ENCODE measurements around the gene MAN1C1. TPM values are rescaled to one million over a fixed set of nuclear protein-coding genes. Genes with fewer than 3 reads are reported as not detected.

MAN1C1 gene
- total RNA-seq, 2 experiments from 2014 or later, result 28.9 to 31.1 TPM

GRCh38 chr1:25773441-25774125 is 157.0 kb downstream of the MAN1C1 start:
- CTCF ChIA-PET, result interaction anchor here (0.9 to 1.2 kb wide), 2 partner anchors 14 to 20 kb away, joined by 3 read pairs; no protein-coding TSS in a partner anchor
- Mint-ChIP-seq H3K36me3 (ENCODE audit: low read depth) (peaks cover 54% of the 10 kb centered on the region), H3K4me1 (peaks cover 74% of the 10 kb centered on the region), H3K27me3 (peaks cover 7% of the 10 kb centered on the region), H3K27ac (peak overlapping the region; percentile 43), H3K4me3 (peak overlapping the region; percentile 15), H3K9me3 (no peaks in the 10 kb centered on the region)
- POLR2A ChIA-PET, result no interaction called here
- DNase-seq, result no peak

DNA sequence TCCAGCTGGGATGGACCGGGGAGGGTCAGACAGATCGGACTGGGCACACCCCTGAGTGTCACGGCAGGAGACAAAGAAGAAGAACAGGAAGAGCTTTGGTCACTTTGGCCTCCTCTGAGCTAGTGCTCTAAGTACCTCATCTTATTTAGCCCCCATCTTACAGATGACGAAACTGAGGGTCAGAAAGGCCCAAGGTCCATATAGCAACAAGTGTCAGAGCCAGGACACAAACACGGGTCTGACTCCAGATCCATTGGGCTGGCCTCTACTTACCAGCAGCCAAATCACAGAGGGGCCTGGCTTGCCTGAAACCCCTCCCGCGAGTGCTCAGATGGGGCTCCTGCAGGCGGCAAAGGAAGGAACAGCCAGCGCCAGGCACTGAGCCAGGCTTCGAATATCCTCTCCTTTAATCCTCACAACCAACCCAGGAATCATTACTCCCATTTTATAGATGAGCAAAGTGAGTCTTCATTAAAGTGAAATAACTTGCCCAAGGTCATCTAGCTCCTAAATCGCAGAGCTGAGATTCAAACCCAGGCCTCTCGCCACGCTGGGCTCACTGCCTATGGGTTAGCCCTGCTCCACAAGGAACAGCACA is 157.7 kb downstream of the MAN1C1 start:
- Mint-ChIP-seq H3K27ac (peak overlapping the region; percentile 88), H3K9me3 (no peaks in the 10 kb centered on the region), H3K4me3 (peak overlapping the region; percentile 58), H3K36me3 (ENCODE audit: low read depth) (peaks cover 50% of the 10 kb centered on the region), H3K27me3 (peaks cover 7% of the 10 kb centered on the region), H3K4me1 (peaks cover 77% of the 10 kb centered on the region)
- DNase-seq, result no peak
- POLR2A ChIA-PET, result interaction anchor here (0.6 kb wide), 1 partner anchor 156 kb away, joined by 7 read pairs; no protein-coding TSS in a partner anchor
- CTCF ChIA-PET, result interaction anchor here (0.8 to 1.5 kb wide), 5 partner anchors 14 to 194 kb away, joined by 3 to 5 read pairs (median 3); no protein-coding TSS in a partner anchor

- Mint-ChIP-seq H3K4me3 (peak overlapping the region; percentile 58), H3K4me1 (peaks cover 80% of the 10 kb centered on the region), H3K9me3 (no peaks in the 10 kb centered on the region), H3K36me3 (ENCODE audit: low read depth) (peaks cover 46% of the 10 kb centered on the region), H3K27ac (peak overlapping the region; percentile 88), H3K27me3 (peaks cover 7% of the 10 kb centered on the region)
- POLR2A ChIA-PET, result interaction anchor here (0.6 kb wide), 1 partner anchor 155 kb away, joined by 7 read pairs; no protein-coding TSS in a partner anchor
- peak; percentile 91 for DNase-seq
- CTCF ChIA-PET, result interaction anchor here (0.7 to 1.5 kb wide), 4 partner anchors 9 to 195 kb away, joined by 3 to 5 read pairs (median 3); no protein-coding TSS in a partner anchor
Measured at GRCh38 chr1:25774921-25775771, 158.6 kb downstream of the MAN1C1 start.

DNA sequence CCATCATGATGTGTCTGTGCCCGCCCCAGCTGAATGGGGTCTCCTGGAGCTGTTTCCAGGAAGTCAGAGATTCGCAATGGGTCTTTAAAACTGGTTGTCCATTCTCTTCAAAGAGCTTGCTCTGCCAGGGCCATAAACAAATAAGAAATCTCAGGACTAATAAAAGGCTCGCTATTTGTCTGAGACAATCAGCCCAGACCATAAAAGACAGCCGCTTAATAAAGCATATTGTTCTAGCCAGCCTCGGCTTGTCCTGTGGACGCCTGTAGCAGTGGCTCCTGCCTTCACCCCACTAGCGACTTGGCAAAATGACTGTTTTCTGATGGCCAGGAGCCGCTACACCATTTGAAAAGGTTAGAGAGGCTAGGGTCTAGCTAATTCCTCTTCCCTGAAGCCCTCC is 162.8 kb downstream of the MAN1C1 start:
- Mint-ChIP-seq H3K4me3 (no peak overlapping the region), H3K4me1 (peaks cover 44% of the 10 kb centered on the region), H3K27me3 (no peaks in the 10 kb centered on the region), H3K9me3 (no peaks in the 10 kb centered on the region), H3K27ac (no peak overlapping the region), H3K36me3 (ENCODE audit: low read depth) (peaks cover 28% of the 10 kb centered on the region)
- CTCF ChIA-PET, result no interaction called here
- POLR2A ChIA-PET, result no interaction called here
- no peak for DNase-seq

DNA sequence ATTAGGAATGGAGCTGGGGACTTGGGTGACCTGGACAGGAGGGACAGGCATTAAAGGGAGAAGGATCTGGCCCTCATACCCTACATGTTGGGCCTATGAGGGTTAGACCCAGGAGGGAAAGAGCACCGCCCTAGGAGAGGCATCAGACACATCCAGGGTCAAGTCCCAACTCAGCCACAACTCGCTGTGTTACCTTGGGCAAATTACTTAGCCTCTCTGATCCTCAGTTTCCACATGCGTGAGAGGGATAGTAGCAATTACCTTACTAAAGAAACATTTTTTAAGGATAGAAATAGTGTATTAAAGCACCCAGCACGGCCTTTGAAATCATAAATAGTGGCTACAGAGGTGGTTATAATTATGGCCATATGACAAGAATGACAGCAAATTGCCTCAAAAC is 163.3 kb downstream of the MAN1C1 start:
- POLR2A ChIA-PET, result no interaction called here
- H3K4me3 Mint-ChIP-seq, result no peak overlapping the region
- peaks cover 31% of the 10 kb centered on the region for H3K36me3 Mint-ChIP-seq (ENCODE audit: low read depth)
- no peaks in the 10 kb centered on the region for H3K9me3 Mint-ChIP-seq
- H3K27ac Mint-ChIP-seq, result no peak overlapping the region
- CTCF ChIA-PET, result no interaction called here
- H3K27me3 Mint-ChIP-seq, result no peaks in the 10 kb centered on the region
- peaks cover 39% of the 10 kb centered on the region for H3K4me1 Mint-ChIP-seq
- no peak for DNase-seq

DNA sequence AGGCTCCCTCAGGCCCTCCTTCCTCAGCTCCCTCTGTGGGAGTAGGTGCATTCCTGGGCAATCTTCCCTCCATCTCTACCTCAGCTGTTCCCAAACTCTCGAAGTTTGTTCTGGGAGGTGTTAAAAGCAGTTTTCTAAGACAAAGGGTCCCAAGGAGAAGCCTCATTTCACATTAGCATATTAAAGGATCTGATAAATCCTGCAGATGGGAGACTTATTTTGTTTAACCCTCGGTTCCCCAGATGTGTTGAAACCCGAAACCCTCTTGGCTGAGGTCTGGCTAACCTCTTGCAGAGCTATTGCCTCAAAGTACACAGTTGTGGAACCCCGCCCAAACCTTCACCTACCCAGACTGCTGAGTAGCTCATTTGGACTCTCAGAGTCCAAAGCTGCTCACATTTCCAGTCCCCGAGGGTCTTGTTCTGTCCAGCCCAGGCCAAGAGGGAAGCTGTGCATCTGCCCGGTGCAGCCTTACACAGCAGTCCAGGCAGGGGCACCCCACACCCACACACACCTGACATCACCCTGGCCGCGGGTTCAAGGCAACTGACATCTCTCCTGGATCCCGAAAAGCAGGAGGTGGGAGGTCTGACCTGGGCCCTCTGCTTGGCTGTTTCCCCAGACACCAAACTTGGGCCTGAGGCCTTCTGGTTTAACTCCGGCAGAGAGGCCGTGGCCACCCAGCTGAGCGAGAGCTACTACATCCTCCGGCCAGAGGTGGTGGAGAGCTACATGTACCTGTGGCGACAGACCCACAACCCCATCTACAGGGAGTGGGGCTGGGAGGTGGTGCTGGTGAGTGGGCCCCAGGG is 163.9 kb downstream of the MAN1C1 start:
- H3K4me1 Mint-ChIP-seq, result peaks cover 32% of the 10 kb centered on the region
- POLR2A ChIA-PET, result no interaction called here
- H3K9me3 Mint-ChIP-seq, result no peaks in the 10 kb centered on the region
- H3K27me3 Mint-ChIP-seq, result no peaks in the 10 kb centered on the region
- peaks cover 29% of the 10 kb centered on the region for H3K36me3 Mint-ChIP-seq (ENCODE audit: low read depth)
- H3K27ac Mint-ChIP-seq, result no peak overlapping the region
- no peak for DNase-seq
- CTCF ChIA-PET, result interaction anchor here (0.9 kb wide), 1 partner anchor 125 kb away, joined by 3 read pairs; no protein-coding TSS in a partner anchor
- no peak overlapping the region for H3K4me3 Mint-ChIP-seq

DNA sequence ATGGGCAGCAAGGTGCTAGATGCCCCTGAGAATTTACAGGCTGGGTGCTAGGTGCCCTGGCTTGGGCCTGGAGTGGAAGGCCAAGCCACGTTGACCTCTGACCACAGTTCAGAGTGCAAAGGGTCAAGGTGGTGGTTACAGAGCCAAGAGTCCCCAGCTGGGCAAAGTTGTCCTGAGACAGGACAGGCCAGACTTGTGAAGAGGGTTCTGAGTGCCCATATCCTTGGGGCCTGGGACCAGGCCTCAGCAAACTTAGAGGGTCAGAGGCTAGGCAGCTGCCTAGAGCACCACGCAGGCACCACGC is 164.5 kb downstream of the MAN1C1 start:
- Mint-ChIP-seq H3K4me3 (no peak overlapping the region), H3K4me1 (peaks cover 27% of the 10 kb centered on the region), H3K27ac (no peak overlapping the region), H3K36me3 (ENCODE audit: low read depth) (peaks cover 31% of the 10 kb centered on the region), H3K27me3 (no peaks in the 10 kb centered on the region), H3K9me3 (no peaks in the 10 kb centered on the region)
- ChIA-PET CTCF (interaction anchor here (0.9 kb wide), 1 partner anchor 126 kb away, joined by 3 read pairs; no protein-coding TSS in a partner anchor), POLR2A (no interaction called here)
- no peak for DNase-seq

DNA sequence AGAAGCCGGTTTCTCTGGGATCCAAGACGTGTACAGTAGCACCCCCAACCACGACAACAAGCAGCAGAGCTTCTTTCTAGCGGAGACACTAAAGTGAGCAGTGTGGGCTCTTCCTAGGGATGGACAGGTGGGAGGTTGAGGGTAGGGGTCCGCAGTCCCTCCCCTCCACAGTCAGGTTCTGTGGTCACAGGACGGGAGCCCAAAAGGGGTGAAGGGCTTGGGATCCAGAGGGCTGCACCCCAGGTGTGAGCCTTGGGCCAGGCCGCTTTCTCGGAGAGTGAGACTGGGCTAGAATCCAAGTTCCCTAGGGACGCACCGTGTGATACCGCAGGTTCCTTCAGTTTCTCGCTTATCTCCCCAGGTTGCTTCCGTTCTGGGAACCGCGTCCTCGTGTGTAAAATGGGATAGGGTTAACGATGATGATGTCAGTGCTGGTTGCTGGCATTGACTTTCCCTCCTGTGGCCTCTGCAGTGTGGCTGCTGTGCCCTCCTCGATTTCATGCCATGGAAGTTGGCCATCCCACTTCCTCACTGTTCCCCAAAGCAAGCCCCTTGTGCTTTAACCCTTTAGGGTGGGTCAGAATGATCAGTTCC is 166.1 kb downstream of the MAN1C1 start:
- no peaks in the 10 kb centered on the region for H3K9me3 Mint-ChIP-seq
- peaks cover 15% of the 10 kb centered on the region for H3K4me1 Mint-ChIP-seq
- CTCF ChIA-PET, result interaction anchor here (1.3 kb wide), 1 partner anchor 24 kb away, joined by 3 read pairs; no protein-coding TSS in a partner anchor
- peaks cover 29% of the 10 kb centered on the region for H3K36me3 Mint-ChIP-seq (ENCODE audit: low read depth)
- no peak overlapping the region for H3K27ac Mint-ChIP-seq
- DNase-seq, result no peak
- POLR2A ChIA-PET, result no interaction called here
- H3K27me3 Mint-ChIP-seq, result no peaks in the 10 kb centered on the region
- H3K4me3 Mint-ChIP-seq, result no peak overlapping the region

DNA sequence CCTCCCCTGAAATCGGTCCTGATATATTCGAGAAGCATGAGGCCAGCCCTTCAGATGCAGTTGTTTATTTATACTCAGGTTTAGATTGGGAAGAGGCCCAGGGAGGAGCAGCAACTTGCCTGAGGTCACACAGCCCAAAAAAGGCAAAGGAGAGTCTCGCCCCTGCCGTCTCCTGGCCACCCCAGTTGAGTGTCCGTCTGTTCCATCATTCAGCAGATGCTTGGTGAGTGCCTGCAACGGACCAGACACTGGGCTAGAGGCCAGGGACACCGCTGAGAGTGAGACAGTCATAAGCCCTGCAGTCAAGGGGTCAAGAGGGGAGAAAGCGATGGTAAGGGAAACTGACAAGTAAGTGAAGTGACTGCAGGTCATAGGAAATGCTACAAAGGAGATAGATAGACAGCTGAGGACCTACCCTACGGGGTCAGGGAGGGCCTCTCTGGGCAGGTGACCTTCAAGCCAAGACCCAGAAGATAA is 168.0 kb downstream of the MAN1C1 start:
- Mint-ChIP-seq H3K9me3 (no peaks in the 10 kb centered on the region), H3K27ac (no peak overlapping the region), H3K36me3 (ENCODE audit: low read depth) (peaks cover 24% of the 10 kb centered on the region), H3K4me1 (peaks cover 5% of the 10 kb centered on the region), H3K27me3 (no peaks in the 10 kb centered on the region), H3K4me3 (no peak overlapping the region)
- CTCF ChIA-PET, result interaction anchor here (0.6 to 1.2 kb wide), 2 partner anchors 11 to 19 kb away, joined by 3 read pairs; no protein-coding TSS in a partner anchor
- POLR2A ChIA-PET, result interaction anchor here (0.5 kb wide), 1 partner anchor 9 kb away, joined by 3 read pairs; no protein-coding TSS in a partner anchor
- DNase-seq, result no peak

DNA sequence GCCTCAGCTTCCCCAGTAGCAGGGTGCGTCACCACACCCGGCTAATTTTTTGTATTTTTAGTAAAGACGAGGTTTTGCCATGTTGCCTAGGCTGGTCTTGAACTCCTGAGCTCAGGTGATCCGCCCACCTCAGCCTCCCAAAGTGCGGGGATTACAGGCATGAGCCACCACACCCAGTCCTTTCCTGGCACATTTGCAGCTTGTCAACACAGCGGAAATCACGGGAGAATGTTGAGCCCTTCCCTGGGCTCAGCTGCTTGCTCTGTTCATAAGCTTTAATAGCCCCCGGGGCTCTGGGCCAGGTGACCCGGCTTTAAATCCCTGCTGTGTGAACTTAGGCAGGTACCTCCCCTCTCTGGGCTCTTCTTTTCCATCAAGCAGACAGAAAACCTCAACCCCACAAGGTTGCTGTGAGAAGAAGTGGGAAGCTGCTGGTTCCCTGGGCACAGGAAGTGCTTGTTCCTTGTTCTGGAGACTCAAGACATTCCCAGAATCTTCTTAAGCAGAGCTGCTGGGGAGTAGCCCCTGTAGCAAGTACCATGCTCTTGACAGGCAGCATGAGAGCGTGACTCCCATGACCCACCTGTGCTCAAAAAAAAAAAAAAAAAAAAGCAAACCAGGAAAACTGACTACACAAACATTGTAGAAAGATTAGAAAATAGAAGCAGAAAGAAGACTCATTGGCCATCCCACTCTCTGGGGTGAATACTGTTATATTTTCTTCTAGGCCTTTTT is 168.9 kb downstream of the MAN1C1 start:
- Mint-ChIP-seq H3K4me3 (no peak overlapping the region), H3K9me3 (no peaks in the 10 kb centered on the region), H3K27ac (peak overlapping the region; percentile 19), H3K36me3 (ENCODE audit: low read depth) (peaks cover 27% of the 10 kb centered on the region), H3K27me3 (no peaks in the 10 kb centered on the region), H3K4me1 (no peaks in the 10 kb centered on the region)
- no peak for DNase-seq
- CTCF ChIA-PET, result interaction anchor here (0.6 to 1.2 kb wide), 2 partner anchors 10 to 18 kb away, joined by 3 read pairs; no protein-coding TSS in a partner anchor
- POLR2A ChIA-PET, result no interaction called here

Data from activated CD4-positive, alpha-beta T cell treated with anti-CD3 and anti-CD28 coated beads, Interleukin-2, amount 10 ng/mL, durations not matched to agents 7 days and 5 days (primary cell).